IMR-90 (cell line): ENCODE results near the gene KNL1. TPM values are rescaled to one million over a fixed set of nuclear protein-coding genes. Genes with fewer than 3 reads are reported as not detected.

Experiments used
- ATAC-seq: fragments of 200-7000 bp; cut with Tn5 transposase; 2 replicates; pipeline ENCODE4 v1.9.1; 2020; ENCODE audit warnings: low read depth, mild to moderate bottlenecking, moderate library complexity
- BruUV-seq: library from RNA; stranded (reverse); fragments of 400-500 nt; replicated peaks from 2 replicates; lab custom pipeline; 2021; lab: Mats Ljungman, UMichigan
- CTCF ChIA-PET: fragments of 300-600 bp; formaldehyde crosslinking; extraction: SDS; loops from one replicate; lab custom pipeline; 2021; ENCODE audit warnings: antibody characterized with exemption; lab: Yijun Ruan, JAX
- POLR2A ChIA-PET: fragments of 300-600 bp; sonication (Branson Sonifier 250); formaldehyde crosslinking; loops from one replicate; lab custom pipeline; 2022; ENCODE audit warnings: antibody characterized with exemption; ENCODE audit not compliant: unreplicated experiment; lab: Charles Lee
- DNase-seq: peaks from one replicate; pipeline ENCODE4 v3.0.0; 2013
- H2AFZ ChIP-seq: replicated peaks from 2 replicates; pipeline ENCODE3; 2013; ENCODE audit warnings: low read length, mild to moderate bottlenecking; ENCODE audit not compliant: poor library complexity
- H2AK5ac ChIP-seq: 2 replicates; pipeline ENCODE4 v1.6.1; 2013; ENCODE audit warnings: low read depth, low read length, inconsistent platforms
- H2AK9ac ChIP-seq: replicated peaks from 2 replicates; pipeline ENCODE3; 2013; ENCODE audit warnings: mild to moderate bottlenecking, low read depth, low read length, moderate library complexity; ENCODE audit not compliant: poor library complexity
- H2BK120ac ChIP-seq: 2 replicates; pipeline ENCODE4 v1.6.1; 2013; ENCODE audit warnings: low read depth, low read length, inconsistent platforms
- H2BK15ac ChIP-seq: 3 replicates; pipeline ENCODE4 v1.6.1; 2013; ENCODE audit warnings: low read depth, low read length, inconsistent platforms
- H2BK20ac ChIP-seq: 2 replicates; pipeline ENCODE4 v1.6.1; 2013; ENCODE audit warnings: low read depth, mild to moderate bottlenecking, inconsistent platforms, low read length, moderate library complexity
- H2BK5ac ChIP-seq: 2 replicates; pipeline ENCODE4 v1.6.1; 2013; ENCODE audit warnings: mild to moderate bottlenecking, low read depth, low read length, inconsistent platforms; ENCODE audit not compliant: poor library complexity, severe bottlenecking
- H3K14ac ChIP-seq: replicated peaks from 2 replicates; pipeline ENCODE4 v1.6.1; 2013; ENCODE audit warnings: low read depth, low read length, inconsistent platforms
- H3K18ac ChIP-seq: 2 replicates; pipeline ENCODE4 v1.6.1; 2013; ENCODE audit warnings: low read depth, low read length, control low read depth
- H3K23ac ChIP-seq: 2 replicates; pipeline ENCODE4 v1.6.1; 2013; ENCODE audit warnings: low read depth, low read length, inconsistent platforms
- H3K27ac ChIP-seq: 2 replicates; pipeline ENCODE4 v1.5.1; 2013; ENCODE audit warnings: mild to moderate bottlenecking, control low read depth, low read length; ENCODE audit not compliant: insufficient read depth
- H3K27me3 ChIP-seq: 2 replicates; pipeline ENCODE4 v1.6.1; 2013; ENCODE audit warnings: low read length; ENCODE audit not compliant: control insufficient read depth, insufficient read depth
- H3K36me3 ChIP-seq: 2 replicates; pipeline ENCODE4 v1.6.1; 2013; ENCODE audit warnings: low read length, mixed read lengths; ENCODE audit not compliant: control insufficient read depth, insufficient read depth
- H3K4ac ChIP-seq: 2 replicates; pipeline ENCODE4 v1.6.1; 2013; ENCODE audit warnings: low read depth, low read length, inconsistent platforms
- H3K4me1 ChIP-seq: 2 replicates; pipeline ENCODE4 v1.6.1; 2013; ENCODE audit warnings: low read length, mixed read lengths; ENCODE audit not compliant: control insufficient read depth, insufficient read depth
- H3K4me2 ChIP-seq: 2 replicates; pipeline ENCODE4 v1.6.1; 2013; ENCODE audit warnings: low read depth, mild to moderate bottlenecking, control low read depth, low read length, moderate library complexity
- H3K4me3 ChIP-seq: 2 replicates; pipeline ENCODE4 v1.5.1; 2013; ENCODE audit warnings: low read depth, mild to moderate bottlenecking, control low read depth, low read length, moderate library complexity; ENCODE audit not compliant: insufficient read depth
- H3K56ac ChIP-seq: 2 replicates; pipeline ENCODE4 v1.6.1; 2013; ENCODE audit warnings: low read length, inconsistent platforms; ENCODE audit not compliant: insufficient read depth; ENCODE audit errors: extremely low read depth
- H3K79me1 ChIP-seq, 2 experiments: 2 replicates each; pipeline ENCODE4 v1.6.1; 2013; ENCODE audit warnings: low read length in 2 of 2, inconsistent platforms in 1 of 2, low read depth in 1 of 2
- H3K9ac ChIP-seq: 2 replicates; pipeline ENCODE4 v1.6.1; 2013; ENCODE audit warnings: low read depth, low read length, control low read depth
- H3K9me1 ChIP-seq: 2 replicates; pipeline ENCODE4 v1.6.1; 2013; ENCODE audit warnings: low read length, inconsistent platforms; ENCODE audit not compliant: insufficient read depth
- H3K9me3 ChIP-seq: 2 replicates; pipeline ENCODE4 v1.6.1; 2013; ENCODE audit warnings: low read length; ENCODE audit not compliant: control insufficient read depth, insufficient read depth
- H4K20me1 ChIP-seq: 2 replicates; pipeline ENCODE4 v1.6.1; 2013; ENCODE audit warnings: low read length, inconsistent platforms; ENCODE audit not compliant: insufficient read depth
- H4K5ac ChIP-seq: 2 replicates; pipeline ENCODE4 v1.6.1; 2013; ENCODE audit warnings: mild to moderate bottlenecking, low read depth, low read length, control low read depth
- H4K8ac ChIP-seq, 2 experiments: 2 replicates each; pipeline ENCODE4 v1.6.1; 2013; ENCODE audit warnings: low read depth in 2 of 2, low read length in 2 of 2, control low read depth in 1 of 2, inconsistent platforms in 1 of 2
- H4K91ac ChIP-seq: 2 replicates; pipeline ENCODE4 v1.6.1; 2013; ENCODE audit warnings: low read depth, low read length, inconsistent platforms; ENCODE audit not compliant: insufficient read depth
- BHLHE40 ChIP-seq: fragments of 150-350 bp; IDR thresholded peaks from 2 replicates; pipeline ENCODE4 v1.6.1; 2016; ENCODE audit warnings: mild to moderate bottlenecking, low read depth, low read length
- CEBPB ChIP-seq: IDR thresholded peaks from 2 replicates; pipeline ENCODE4 v1.6.1; 2012; ENCODE audit warnings: low read depth, low read length, improper control_type of control experiment
- CHD1 ChIP-seq: IDR thresholded peaks from 2 replicates; pipeline ENCODE4 v1.6.1; 2012; ENCODE audit warnings: low read depth, low read length, improper control_type of control experiment
- CTCF ChIP-seq: conservative IDR thresholded peaks from 2 replicates; pipeline ENCODE4 v1.5.1; 2012; ENCODE audit warnings: mild to moderate bottlenecking, low read depth, low read length, improper control_type of control experiment
- FOS ChIP-seq: fragments of 150-350 bp; IDR thresholded peaks from 2 replicates; pipeline ENCODE4 v1.6.1; 2016; ENCODE audit warnings: low read depth, low read length
- MAFK ChIP-seq: IDR thresholded peaks from 2 replicates; pipeline ENCODE4 v1.6.1; 2012; ENCODE audit warnings: low read depth, low read length, improper control_type of control experiment
- MAZ ChIP-seq: IDR thresholded peaks from 2 replicates; pipeline ENCODE4 v1.6.1; 2012; ENCODE audit warnings: low read depth, mild to moderate bottlenecking, low read length, improper control_type of control experiment, moderate library complexity, borderline replicate concordance
- MXI1 ChIP-seq: IDR thresholded peaks from 2 replicates; pipeline ENCODE4 v1.6.1; 2012; ENCODE audit warnings: low read depth, mild to moderate bottlenecking, low read length, moderate library complexity, borderline replicate concordance
- NFE2L2 ChIP-seq: fragments of 150-350 bp; IDR thresholded peaks from 2 replicates; pipeline ENCODE4 v1.6.1; 2016; ENCODE audit warnings: low read depth, mild to moderate bottlenecking, low read length
- POLR2A ChIP-seq: IDR thresholded peaks from 2 replicates; pipeline ENCODE4 v1.6.1; 2012; ENCODE audit warnings: mild to moderate bottlenecking, low read depth, low read length
- RAD21 ChIP-seq: IDR thresholded peaks from 2 replicates; pipeline ENCODE4 v1.6.1; 2012; ENCODE audit warnings: low read length, improper control_type of control experiment
- RCOR1 ChIP-seq: IDR thresholded peaks from 2 replicates; pipeline ENCODE4 v1.6.1; 2012; ENCODE audit warnings: mild to moderate bottlenecking, low read length, improper control_type of control experiment; ENCODE audit not compliant: insufficient replicate concordance
- SMC3 ChIP-seq: fragments of 150-350 bp; IDR thresholded peaks from 2 replicates; pipeline ENCODE4 v1.6.1; 2016; ENCODE audit warnings: low read depth, mild to moderate bottlenecking, antibody characterized with exemption, low read length, moderate library complexity
- USF2 ChIP-seq: fragments of 150-350 bp; IDR thresholded peaks from 2 replicates; pipeline ENCODE4 v1.6.1; 2017; ENCODE audit warnings: mild to moderate bottlenecking, antibody characterized with exemption, low read length, low read depth
- WGBS, 2 experiments: methylation state at CpG; one replicate each; pipeline versions ENCODE4 v1.1.5 to v1.1.7; 2013; ENCODE audit warnings: missing lambda C conversion rate in 2 of 2; ENCODE audit not compliant: insufficient read length in 1 of 2; ENCODE audit errors: extremely low coverage in 2 of 2; 5-methylcytosine and 5-hydroxymethylcytosine counted together
- dilution Hi-C: fragments of 300-500 bp; cut with HindIII; formaldehyde crosslinking; loops from one replicate; pipeline ENCODE4 v1.14.3; 2018; ENCODE audit warnings: low sequenced_read_pairs; ENCODE audit not compliant: unreplicated experiment
- in situ Hi-C: fragments of 300-500 bp; cut with MboI; formaldehyde crosslinking; loops from 3 replicates; pipeline ENCODE4 v1.14.3; 2019; ENCODE audit warnings: low sequenced_read_pairs, inconsistent platforms, mixed read lengths
- intact Hi-C: fragments of 100-400 bp; cut with micrococcal nuclease; formaldehyde crosslinking; loops from 2 replicates; pipeline ENCODE4 v1.10.0; 2022
- polyA plus RNA-seq, 3 experiments: library from polyadenylated mRNA; depleted of rRNA; stranded (reverse); fragments of >200 nt; gene quantifications; 2 replicates each; pipeline ENCODE4 v1.2.3, GENCODE V29; 2012; ENCODE audit warnings: low replicate concordance in 1 of 3
- total RNA-seq: library from RNA; depleted of rRNA; stranded (reverse); fragments of >200 nt; gene quantifications from 2 replicates; pipeline ENCODE4 v1.2.3, GENCODE V29; 2012

The KNL1 gene
- total and polyA plus RNA-seq, 2 of the 4 experiments (the other 2 are of a cell fraction), result 3.1 to 25.1 TPM

- no peak overlapping the region for H3K9ac ChIP-seq
- no peak overlapping the region for H4K91ac ChIP-seq
- no peak overlapping the region for H3K4ac ChIP-seq
- no peak overlapping the region for H2BK15ac ChIP-seq
- no peak overlapping the region for H4K5ac ChIP-seq
- H2AFZ ChIP-seq, result no peak overlapping the region
- no peak overlapping the region for H2AK5ac ChIP-seq
- peaks cover 7% of the 10 kb centered on the region for H3K9me1 ChIP-seq
- H3K56ac ChIP-seq, result no peak overlapping the region
- no CpG with 5 or more reads among the region's 2 CpGs for WGBS, 2 experiments
- no peak overlapping the region for H2BK120ac ChIP-seq
- no peak for DNase-seq
- no peak overlapping the region for H3K18ac ChIP-seq
- ATAC-seq, result no peak
- H4K8ac ChIP-seq, result no peak overlapping the region
- TF ChIP-seq POLR2A (no peak), CTCF (no peak), SMC3 (no peak), NFE2L2 (no peak), RAD21 (no peak), MAZ (no peak), CHD1 (no peak), CEBPB (no peak), MAFK (no peak), USF2 (no peak), FOS (no peak), BHLHE40 (no peak), MXI1 (no peak), RCOR1 (no peak)
- H2AK9ac ChIP-seq, result no peak overlapping the region
- H3K4me1 ChIP-seq, result 0 out of 2 replicates have a peak, but pooled peaks cover 5% of the 10 kb centered on the region
- H3K23ac ChIP-seq, result no peak overlapping the region
- in situ Hi-C loops (no loop called here), dilution Hi-C loops (no loop called here), intact Hi-C loops (no loop called here)
- no peak overlapping the region for H3K27ac ChIP-seq
- no peak overlapping the region for H2BK20ac ChIP-seq
- no peaks in the 10 kb centered on the region for H4K20me1 ChIP-seq
- peaks cover 0 to 4% of the 10 kb centered on the region in 2 experiments; a peak in 2 of 4 replicates for H3K79me1 ChIP-seq
- ChIA-PET CTCF (interaction anchor here (0.5 kb wide), 1 partner anchor 34 kb away, joined by 3 read pairs; no protein-coding TSS in a partner anchor), POLR2A (no interaction called here)
- no peak overlapping the region for H2BK5ac ChIP-seq
- no peaks in the 10 kb centered on the region for H3K27me3 ChIP-seq
- no peak overlapping the region for H3K4me2 ChIP-seq
- no peak overlapping the region for H3K4me3 ChIP-seq
- BruUV-seq, result no TSS peak
- H3K36me3 ChIP-seq, result no peaks in the 10 kb centered on the region; the same call in 1 of the 2 replicates
- no peaks in the 10 kb centered on the region for H3K9me3 ChIP-seq
- no peak overlapping the region for H3K14ac ChIP-seq
Observed at GRCh38 chr15:40630313-40630712, 36.3 kb downstream of the KNL1 start.
